SKM-1 (cell line): Measurements from ENCODE around the gene MARCHF3.
"Not testable (repeated sequence)": the region's sequence is repeated elsewhere in the genome, so short reads cannot be mapped to it uniquely, and the experiment has no call there.

Experiments used
- DNase-seq: peaks from one replicate; lab custom pipeline; 2025; ENCODE audit not compliant: unreplicated experiment; lab: John Stamatoyannopoulos, UW

MARCHF3 gene

DNA sequence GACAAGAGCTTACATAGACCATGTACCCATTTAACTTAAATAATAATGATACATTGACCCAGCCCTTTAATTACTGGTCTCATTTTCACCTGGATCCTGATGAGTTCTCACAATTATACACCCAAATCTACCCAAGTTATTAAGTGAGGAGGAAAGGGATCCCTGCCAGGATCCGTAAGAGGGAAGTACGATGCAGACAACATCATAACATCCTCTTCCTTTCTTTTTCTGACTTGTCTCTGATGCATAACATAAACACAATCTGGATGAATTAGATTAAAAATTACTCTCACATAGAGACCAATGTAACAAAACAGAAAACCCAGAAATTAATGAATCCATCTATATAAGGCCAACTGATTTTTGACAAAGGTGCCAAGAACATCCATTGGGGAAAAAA, 17.0 kb downstream of the MARCHF3 start:
- DNase-seq: no peak

- DNase-seq: no peak
These were observed 17.4 kb downstream of the MARCHF3 start for GRCh38 chr5:127012916-127013315.

DNA sequence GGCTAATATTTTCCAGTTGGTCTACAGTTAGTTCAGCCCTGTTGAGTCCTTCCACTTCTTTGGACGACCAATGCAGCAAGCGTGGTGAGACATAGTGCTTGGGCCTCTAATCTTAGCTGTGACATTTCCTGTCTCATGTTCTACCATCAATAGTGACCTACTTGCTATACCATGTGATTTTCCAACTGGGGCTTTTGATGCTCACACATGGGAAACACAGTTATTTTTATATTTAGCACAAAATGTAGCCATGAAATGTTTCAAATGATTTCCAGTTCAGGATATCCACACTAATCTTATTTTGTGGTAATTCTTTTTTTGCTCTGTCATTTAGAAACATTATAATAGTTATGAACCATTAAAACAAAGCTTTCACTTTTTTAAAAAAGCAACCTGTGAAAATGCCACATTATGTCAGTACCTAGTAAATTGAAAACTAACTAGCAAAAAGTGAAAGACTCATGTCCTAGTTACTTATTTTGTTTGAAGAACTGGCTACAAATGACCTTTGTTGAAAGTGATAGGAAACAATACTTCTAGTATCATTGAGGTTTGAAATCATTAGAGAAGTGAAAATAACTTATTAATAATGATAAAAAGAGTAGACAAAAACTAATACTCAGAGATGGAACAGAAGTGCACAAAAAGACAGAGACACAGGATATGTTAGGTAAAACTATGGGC, 18.3 kb downstream of the MARCHF3 start:
- DNase-seq: no peak

DNA sequence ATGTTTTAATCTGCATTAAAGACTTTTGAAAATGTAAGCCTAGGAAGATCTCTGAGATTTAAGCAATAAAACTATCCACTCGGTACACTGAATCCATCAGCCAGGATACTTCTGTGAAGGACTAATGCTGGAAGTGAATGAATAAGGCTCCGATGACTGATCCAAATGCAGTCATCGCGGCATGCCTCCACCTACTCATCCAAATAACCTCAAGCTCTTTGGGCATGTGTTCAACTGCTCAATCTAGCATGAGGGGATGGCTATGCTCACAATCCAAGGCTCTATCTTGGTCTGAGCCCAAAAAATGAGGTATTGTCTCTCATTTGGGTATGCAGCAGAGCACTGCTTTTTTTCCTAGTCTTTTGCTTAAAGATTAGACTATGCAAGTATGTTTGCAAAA, 19.2 kb downstream of the MARCHF3 start:
- no peak for DNase-seq

- DNase-seq: no peak
These were observed 20.0 kb downstream of the MARCHF3 start for GRCh38 chr5:127010362-127010761.

GRCh38 chr5:127009784-127010183, 20.6 kb downstream of the MARCHF3 start:
- no peak for DNase-seq

DNA sequence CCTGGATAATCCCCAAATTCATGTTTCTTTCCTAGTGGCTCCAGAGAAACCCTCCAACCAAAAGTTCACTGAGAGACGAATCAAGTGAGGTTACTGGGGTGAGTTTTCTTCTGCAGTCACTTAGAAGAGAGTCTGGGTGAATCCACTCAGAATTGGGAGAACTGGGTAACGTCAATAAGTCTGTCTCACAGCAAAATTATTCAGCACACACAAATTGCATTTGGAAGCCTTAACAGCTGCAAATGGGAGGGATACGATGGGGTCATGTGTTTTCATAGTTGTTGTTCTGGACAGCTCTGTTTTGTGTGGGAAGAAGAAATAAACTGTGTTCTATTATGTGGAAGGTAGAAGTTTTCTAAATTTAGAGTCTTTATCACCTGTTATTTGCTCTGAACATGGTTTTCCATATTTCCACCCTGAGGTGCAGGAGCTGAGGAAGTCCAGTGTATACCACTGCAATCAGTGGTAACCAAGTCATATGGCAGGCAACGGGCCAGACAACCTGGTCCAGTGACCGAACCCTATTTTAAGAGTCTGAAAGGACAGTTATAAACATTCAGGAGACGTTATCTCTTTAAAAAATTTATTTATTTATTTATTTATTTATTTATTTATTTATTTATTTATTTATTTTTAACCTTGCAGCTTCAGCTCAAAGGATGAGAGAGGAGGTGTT, 21.9 kb downstream of the MARCHF3 start:
- DNase-seq: no peak

DNA sequence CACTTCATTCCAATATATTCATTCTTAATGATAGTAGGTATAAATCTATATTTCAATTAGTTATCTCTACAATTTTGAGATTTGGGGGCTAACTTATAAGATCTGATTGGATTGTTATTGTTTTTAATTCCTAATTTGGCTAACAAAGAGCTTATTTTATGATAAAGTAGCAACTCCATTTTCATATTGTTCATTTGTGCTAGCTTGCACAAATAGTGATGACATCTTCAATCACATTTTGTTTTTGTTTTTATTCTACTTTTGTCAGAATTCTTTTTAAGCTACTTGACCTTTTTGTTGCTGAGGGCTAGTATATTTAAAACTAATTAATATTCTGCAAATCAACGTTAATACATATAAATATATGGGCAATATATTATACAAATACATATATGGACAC, 22.8 kb downstream of the MARCHF3 start:
- DNase-seq: no peak

GRCh38 chr5:127006744-127007143, 23.6 kb downstream of the MARCHF3 start:
- no peak for DNase-seq

GRCh38 chr5:127005282-127005681, 25.1 kb downstream of the MARCHF3 start:
- DNase-seq: not testable (repeated sequence)

- DNase-seq: no peak
These were observed 25.6 kb downstream of the MARCHF3 start for GRCh38 chr5:127004721-127005120.

DNA sequence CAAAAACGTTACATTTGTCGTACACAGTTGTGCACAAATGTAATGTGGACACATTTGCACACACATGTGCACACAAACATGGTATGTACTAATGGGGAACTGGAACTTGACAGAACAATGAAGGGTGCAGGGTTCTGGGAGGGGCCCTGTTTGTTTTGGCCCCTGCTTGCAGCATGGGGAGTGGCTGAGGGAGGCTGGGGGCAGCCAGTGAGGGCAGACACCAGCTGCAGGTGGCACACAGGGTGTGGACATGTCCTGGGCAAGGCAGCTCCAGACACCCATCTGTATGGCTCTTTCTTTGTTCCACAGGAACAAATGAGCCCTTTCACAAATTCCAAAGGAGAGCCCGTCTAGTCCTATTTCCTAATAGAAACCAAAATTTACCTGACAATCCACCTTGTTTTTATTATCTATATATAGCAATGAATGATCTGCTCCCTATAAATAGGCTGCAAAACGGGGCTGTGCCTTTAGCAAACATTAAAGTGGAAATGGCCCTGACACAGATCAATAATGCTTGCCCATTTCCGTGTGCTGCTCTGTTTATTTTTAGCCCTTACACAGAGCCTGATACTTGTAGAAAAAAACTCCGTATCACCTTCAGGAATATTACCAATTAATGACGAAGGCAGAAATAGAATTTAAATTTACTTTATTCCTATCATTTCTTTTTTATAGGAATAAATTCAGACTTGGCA, 26.4 kb downstream of the MARCHF3 start:
- no peak for DNase-seq

DNA sequence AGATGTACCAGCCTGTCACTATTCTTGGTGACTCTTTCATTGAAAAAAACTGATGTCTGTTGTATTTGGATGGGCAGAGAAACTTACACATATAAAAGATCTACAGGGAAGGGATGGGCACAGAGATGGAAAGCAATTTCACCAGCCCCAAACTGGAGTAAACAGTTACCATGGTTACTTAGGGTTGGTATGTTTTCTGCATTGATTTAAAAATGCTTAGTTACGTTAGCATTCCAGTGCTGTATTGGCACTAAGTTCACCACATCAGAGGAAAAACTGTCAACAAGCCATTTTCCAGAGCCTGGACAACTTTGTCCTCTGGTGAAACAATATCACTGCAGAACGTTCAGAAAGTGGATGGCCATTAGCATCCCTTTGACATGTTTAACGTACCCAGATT, 28.0 kb downstream of the MARCHF3 start:
- no peak for DNase-seq

DNA sequence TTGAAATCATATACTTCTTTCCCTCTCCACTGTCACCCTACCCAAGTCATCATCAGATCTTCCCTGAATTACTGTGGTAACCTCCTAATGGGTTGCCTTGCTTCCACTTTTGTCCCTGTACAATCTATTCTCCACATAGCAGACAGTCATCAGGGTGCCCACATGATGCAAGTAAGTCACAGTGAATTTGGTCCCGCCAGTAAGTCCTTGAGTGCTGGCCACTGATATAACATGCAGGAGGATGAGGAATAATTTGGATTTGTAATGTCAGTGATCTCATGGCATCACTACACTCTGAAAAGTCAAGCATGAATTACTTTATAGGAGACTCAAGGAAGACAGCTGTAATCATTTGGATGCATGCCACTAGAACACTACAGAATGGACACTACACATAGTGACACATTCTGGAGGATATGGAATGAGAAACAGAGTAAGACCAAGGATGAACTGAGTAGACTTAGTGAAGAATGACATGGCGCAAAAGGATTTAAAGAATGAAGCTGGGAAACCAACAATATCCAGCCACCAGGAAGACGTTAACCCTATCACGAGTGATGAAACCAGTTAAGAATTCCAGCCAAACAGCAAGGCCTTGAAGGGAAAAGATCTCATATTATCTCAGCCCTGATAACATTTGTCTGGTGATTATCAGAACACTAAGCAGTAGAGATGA, 28.6 kb downstream of the MARCHF3 start:
- DNase-seq: no peak

- no peak for DNase-seq
These were observed 31.3 kb downstream of the MARCHF3 start for GRCh38 chr5:126998895-126999570.

- DNase-seq: no peak
These were observed 32.1 kb downstream of the MARCHF3 start for GRCh38 chr5:126998201-126998631.

DNA sequence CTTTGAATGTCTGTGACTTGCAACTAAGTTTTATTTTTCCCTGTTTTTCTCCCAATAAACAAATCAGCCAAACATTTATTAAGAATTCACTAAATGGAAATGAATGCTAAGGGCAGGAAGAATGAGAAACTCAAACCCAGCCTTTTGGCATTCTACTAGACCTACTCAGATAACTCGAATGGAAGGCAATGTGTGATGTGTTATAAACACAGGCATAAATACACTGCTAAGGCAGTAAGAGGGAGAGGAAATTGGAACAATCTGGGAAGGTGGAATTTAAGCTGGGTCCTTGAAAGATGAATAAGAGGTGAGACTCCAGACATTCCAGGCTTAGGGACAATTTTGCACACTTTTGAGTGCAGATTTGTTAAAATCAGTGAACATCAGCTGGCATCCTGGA, 34.7 kb downstream of the MARCHF3 start:
- no peak for DNase-seq

DNA sequence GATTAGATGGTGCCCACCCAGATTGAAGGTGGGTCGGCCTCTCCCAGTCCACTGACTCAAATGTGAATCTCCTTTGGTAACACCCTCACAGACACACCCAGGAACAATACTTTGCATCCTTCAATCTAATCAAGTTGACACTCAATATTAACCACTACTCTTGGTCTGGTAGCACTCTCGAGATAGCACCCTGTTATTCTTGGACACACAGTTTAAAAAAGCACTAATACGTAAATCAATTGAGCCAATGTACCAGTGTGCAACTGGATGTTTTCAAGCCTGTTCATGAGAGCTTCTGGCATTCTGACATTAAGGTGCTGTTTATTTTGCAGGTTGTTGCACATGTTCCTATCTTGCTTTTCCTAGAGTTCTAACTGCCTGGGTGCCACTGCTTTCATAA, 35.3 kb downstream of the MARCHF3 start:
- no peak for DNase-seq

- DNase-seq: no peak
These were observed 35.9 kb downstream of the MARCHF3 start for GRCh38 chr5:126994485-126994884.

GRCh38 chr5:126988021-126988569, 42.3 kb downstream of the MARCHF3 start:
- no peak for DNase-seq
